Prostate gland (tissue), 2 donors: ENCODE measurements around the gene PSMD4. TPM values are rescaled to one million over a fixed set of nuclear protein-coding genes. Genes with fewer than 3 reads are reported as not detected.

Experiments
- DNase-seq: peaks from one replicate; pipeline ENCODE4 v3.0.0-alpha.2; 2019; ENCODE audit warnings: low spot score
- H3K27ac ChIP-seq, 2 donors: fragments of 200-600 bp; sonication (generic); 2 replicates each; pipeline ENCODE4 v1.5.1; 2017 to 2019
- H3K27me3 ChIP-seq: fragments of 200-600 bp; sonication (generic); replicated peaks from 2 replicates; pipeline ENCODE4 v1.5.1; 2019; ENCODE audit not compliant: insufficient read depth
- H3K36me3 ChIP-seq, 2 donors: fragments of 200-600 bp; sonication (generic); 1 replicate in 1 of 2; 2 replicates in 1 of 2; pipeline versions ENCODE4 v1.5.1 to v1.8.1; 2017 to 2019
- H3K4me1 ChIP-seq: fragments of 200-600 bp; sonication (generic); replicated peaks from 2 replicates; pipeline ENCODE4 v1.5.1; 2019
- H3K4me3 ChIP-seq, 2 donors: fragments of 200-600 bp; sonication (generic); 2 replicates each; pipeline ENCODE4 v1.5.1; 2017 to 2019
- H3K9me3 ChIP-seq: fragments of 200-600 bp; sonication (generic); 2 replicates; pipeline ENCODE4 v1.5.1; 2017
- POLR2A ChIP-seq: fragments of 450-650 bp; IDR thresholded peaks from one replicate; pipeline ENCODE4 v1.6.1; 2016; ENCODE audit warnings: antibody characterized with exemption, mild to moderate bottlenecking
- POLR2AphosphoS5 ChIP-seq: sonication (generic); formaldehyde crosslinking; IDR thresholded peaks from one replicate; pipeline ENCODE4 v1.6.1; 2017; ENCODE audit warnings: antibody characterized with exemption
- WGBS: methylation state at CpG from one replicate; pipeline ENCODE4 v1.1.5; 2018; 5-methylcytosine and 5-hydroxymethylcytosine counted together
- intact Hi-C: fragments of 100-400 bp; cut with DNase I; formaldehyde crosslinking; loops from one replicate; pipeline ENCODE4 v1.14.2; 2022
- total RNA-seq, 2 donors: library from RNA; depleted of rRNA; stranded (reverse); fragments of >200 nt; gene quantifications; one replicate each; pipeline ENCODE4 v1.1.0, GENCODE V29; 2016
- TF ChIP-seq, protein P1 (sequence below), 4 experiments: fragments of 200-600 bp in 2 of 4; fragments of 450-650 bp in 2 of 4; sonication (generic) in 2 of 4; IDR thresholded peaks; 1 replicate in 3 of 4; 2 replicates in 1 of 4; pipeline ENCODE4 v1.5.1; 2016 to 2019; ENCODE audit warnings: antibody characterized with exemption in 4 of 4, mild to moderate bottlenecking in 2 of 4, moderate library complexity in 2 of 4

The PSMD4 gene
- total RNA-seq, 2 donors from 2014 or later, result 96.1 to 116 TPM

GRCh38 chr1:151259351-151259750 is 4.8 kb downstream of the PSMD4 start:
- intact Hi-C loops, result no loop called here
- Histone ChIP-seq H3K27me3 (no peaks in the 10 kb centered on the region), H3K27ac (no peak overlapping the region), H3K4me3 (no peak overlapping the region), H3K9me3 (no peaks in the 10 kb centered on the region), H3K4me1 (no peaks in the 10 kb centered on the region), H3K36me3 (peaks cover 0 to under 1% of the 10 kb centered on the region in 2 donors)
- 52% methylated on average over 2 of the region's 2 CpGs for WGBS
- TF ChIP-seq, protein P1, sequence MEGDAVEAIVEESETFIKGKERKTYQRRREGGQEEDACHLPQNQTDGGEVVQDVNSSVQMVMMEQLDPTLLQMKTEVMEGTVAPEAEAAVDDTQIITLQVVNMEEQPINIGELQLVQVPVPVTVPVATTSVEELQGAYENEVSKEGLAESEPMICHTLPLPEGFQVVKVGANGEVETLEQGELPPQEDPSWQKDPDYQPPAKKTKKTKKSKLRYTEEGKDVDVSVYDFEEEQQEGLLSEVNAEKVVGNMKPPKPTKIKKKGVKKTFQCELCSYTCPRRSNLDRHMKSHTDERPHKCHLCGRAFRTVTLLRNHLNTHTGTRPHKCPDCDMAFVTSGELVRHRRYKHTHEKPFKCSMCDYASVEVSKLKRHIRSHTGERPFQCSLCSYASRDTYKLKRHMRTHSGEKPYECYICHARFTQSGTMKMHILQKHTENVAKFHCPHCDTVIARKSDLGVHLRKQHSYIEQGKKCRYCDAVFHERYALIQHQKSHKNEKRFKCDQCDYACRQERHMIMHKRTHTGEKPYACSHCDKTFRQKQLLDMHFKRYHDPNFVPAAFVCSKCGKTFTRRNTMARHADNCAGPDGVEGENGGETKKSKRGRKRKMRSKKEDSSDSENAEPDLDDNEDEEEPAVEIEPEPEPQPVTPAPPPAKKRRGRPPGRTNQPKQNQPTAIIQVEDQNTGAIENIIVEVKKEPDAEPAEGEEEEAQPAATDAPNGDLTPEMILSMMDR (IDR thresholded peaks at IDR 0.05), result no peak
- no peak for TF ChIP-seq POLR2A
- no peak for TF ChIP-seq POLR2AphosphoS5
- no peak for DNase-seq

GRCh38 chr1:151265446-151266236 is 11.1 kb downstream of the PSMD4 start:
- 90% methylated on average over 14 of the region's 14 CpGs for WGBS
- intact Hi-C loops, result no loop called here
- TF ChIP-seq POLR2A, result no peak
- TF ChIP-seq, protein P1 (IDR thresholded peaks at IDR 0.05), result no peak
- TF ChIP-seq POLR2AphosphoS5, result no peak
- DNase-seq, result no peak
- no peaks in the 10 kb centered on the region for H3K27me3 ChIP-seq
- H3K9me3 ChIP-seq, result no peaks in the 10 kb centered on the region
- H3K36me3 ChIP-seq, result peaks cover 6 to 25% of the 10 kb centered on the region in 2 donors
- no peaks in the 10 kb centered on the region for H3K4me1 ChIP-seq
- H3K4me3 ChIP-seq, result no peak overlapping the region
- H3K27ac ChIP-seq, result no peak overlapping the region

GRCh38 chr1:151266315-151266714 is 11.8 kb downstream of the PSMD4 start:
- Histone ChIP-seq H3K4me1 (no peaks in the 10 kb centered on the region), H3K27ac (no peak overlapping the region), H3K4me3 (no peak overlapping the region), H3K36me3 (peaks cover 6 to 25% of the 10 kb centered on the region in 2 donors), H3K27me3 (no peaks in the 10 kb centered on the region), H3K9me3 (no peaks in the 10 kb centered on the region)
- no peak for DNase-seq
- intact Hi-C loops, result no loop called here
- TF ChIP-seq, protein P1 (IDR thresholded peaks at IDR 0.05), result no peak
- TF ChIP-seq POLR2A (no peak), POLR2AphosphoS5 (no peak)
- WGBS, result 93% methylated on average over 3 of the region's 3 CpGs

DNA sequence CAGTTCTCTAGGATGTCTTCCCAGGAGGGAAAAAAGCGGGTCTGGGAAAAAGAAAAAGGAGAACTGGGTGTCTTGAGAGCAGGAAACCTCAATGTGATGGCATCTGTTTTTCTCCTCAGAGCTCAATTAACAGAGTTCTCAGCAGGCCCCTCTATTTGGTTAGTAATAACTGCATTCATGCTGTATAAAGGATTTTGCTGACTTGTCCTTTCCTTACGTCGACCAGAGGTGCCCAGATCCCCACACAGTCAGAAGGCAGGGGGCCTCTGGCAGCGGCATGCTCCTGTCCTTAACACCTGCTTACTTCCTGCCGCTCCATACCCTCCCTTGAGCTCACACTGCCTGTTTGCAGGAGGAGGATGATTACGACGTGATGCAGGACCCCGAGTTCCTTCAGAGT is 12.3 kb downstream of the PSMD4 start:
- 79% methylated on average over 8 of the region's 8 CpGs for WGBS
- TF ChIP-seq, protein P1 (IDR thresholded peaks at IDR 0.05), result no peak
- TF ChIP-seq POLR2A (no peak), POLR2AphosphoS5 (no peak)
- no peaks in the 10 kb centered on the region for H3K9me3 ChIP-seq
- no peaks in the 10 kb centered on the region for H3K4me1 ChIP-seq
- peaks cover 6 to 25% of the 10 kb centered on the region in 2 donors for H3K36me3 ChIP-seq
- no peaks in the 10 kb centered on the region for H3K27me3 ChIP-seq
- DNase-seq, result no peak
- no peak overlapping the region for H3K4me3 ChIP-seq
- H3K27ac ChIP-seq, result no peak overlapping the region
- intact Hi-C loops, result no loop called here

GRCh38 chr1:151267760-151268159 is 13.2 kb downstream of the PSMD4 start:
- intact Hi-C loops, result no loop called here
- no peak for TF ChIP-seq POLR2AphosphoS5
- no peak for DNase-seq
- Histone ChIP-seq H3K4me1 (no peaks in the 10 kb centered on the region), H3K27me3 (no peaks in the 10 kb centered on the region), H3K4me3 (no peak overlapping the region), H3K36me3 (peaks cover 6 to 25% of the 10 kb centered on the region in 2 donors), H3K9me3 (no peaks in the 10 kb centered on the region), H3K27ac (no peak overlapping the region)
- WGBS, result 72% methylated on average over 4 of the region's 4 CpGs
